Endothelial cell of umbilical vein (primary cell): ENCODE measurements around the gene ZNF174. TPM values are rescaled to one million over a fixed set of nuclear protein-coding genes. Genes with fewer than 3 reads are reported as not detected.

ENCODE experiments used
- BruUV-seq: library from RNA; stranded (reverse); fragments of 400-500 nt; replicated peaks from 2 replicates; lab custom pipeline; 2021; lab: Mats Ljungman, UMichigan
- CTCF ChIA-PET: fragments of 300-600, 350-600 bp; sonication (Branson Sonifier 250); formaldehyde crosslinking; loops from one replicate; lab custom pipeline; 2021; ENCODE audit warnings: antibody characterized with exemption, inconsistent platforms; lab: Charles Lee
- POLR2A ChIA-PET: fragments of 300-600, 350-600 bp; sonication (Branson Sonifier 250); formaldehyde crosslinking; loops from one replicate; lab custom pipeline; 2021; ENCODE audit warnings: antibody characterized with exemption, inconsistent platforms; lab: Charles Lee
- DNase-seq: peaks from one replicate; pipeline ENCODE4 v3.0.0-alpha.2; 2011; ENCODE audit warnings: low read depth, low spot score
- FAIRE-seq: peaks from 2 replicates; lab custom pipeline; 2011; peaks lifted over from hg19 to GRCh38; lab: Jason Lieb, UNC
- H2AFZ ChIP-seq: 2 replicates; pipeline ENCODE4 v1.6.0; 2012; ENCODE audit warnings: low read depth, low read length, control low read depth, inconsistent platforms
- H3K27ac ChIP-seq: 2 replicates; pipeline ENCODE4 v1.5.1; 2011; ENCODE audit warnings: low read depth, mild to moderate bottlenecking, control low read depth, low read length, moderate library complexity; ENCODE audit not compliant: insufficient read depth
- H3K27me3 ChIP-seq, 2 experiments: 2 replicates each; pipeline versions ENCODE4 v1.6.0 to v1.6.1; 2011; ENCODE audit warnings: low read length in 2 of 2, mixed read lengths in 1 of 2; ENCODE audit not compliant: control insufficient read depth in 2 of 2, insufficient read depth in 2 of 2
- H3K36me3 ChIP-seq, 2 experiments: 2 replicates in 1 of 2; 3 replicates in 1 of 2; pipeline ENCODE4 v1.5.1; 2011; ENCODE audit warnings: low read length in 2 of 2, mild to moderate bottlenecking in 1 of 2, moderate library complexity in 1 of 2; ENCODE audit not compliant: control insufficient read depth in 2 of 2, insufficient read depth in 2 of 2; ENCODE audit errors: extremely low read depth in 1 of 2
- H3K4me1 ChIP-seq: 3 replicates; pipeline ENCODE4 v1.5.1; 2011; ENCODE audit warnings: mild to moderate bottlenecking, low read length; ENCODE audit not compliant: control insufficient read depth, insufficient read depth; ENCODE audit errors: extremely low read depth
- H3K4me2 ChIP-seq: 2 replicates; pipeline ENCODE4 v1.6.1; 2011; ENCODE audit warnings: low read length, control low read depth, mixed read lengths; ENCODE audit not compliant: insufficient read depth
- H3K4me3 ChIP-seq, 3 experiments: fragments of 200-600 bp in 1 of 3; sonication (generic), shearing (Covaris generic) in 1 of 3; replicated peaks in 1 of 3; 2 replicates each; pipeline ENCODE4 v1.5.1; 2011 to 2016; ENCODE audit warnings: control low read depth in 3 of 3, low read length in 3 of 3, mild to moderate bottlenecking in 2 of 3, inconsistent platforms in 1 of 3, low read depth in 1 of 3, moderate library complexity in 1 of 3; ENCODE audit not compliant: insufficient read depth in 1 of 3
- H3K79me2 ChIP-seq: 2 replicates; pipeline ENCODE4 v1.6.0; 2012; ENCODE audit warnings: low read length, inconsistent platforms; ENCODE audit not compliant: control insufficient read depth, insufficient read depth
- H3K9ac ChIP-seq: replicated peaks from 2 replicates; pipeline ENCODE3; 2011; ENCODE audit warnings: low read length, control low read depth; ENCODE audit not compliant: insufficient read depth; ENCODE audit errors: extremely low read depth
- H3K9me1 ChIP-seq: replicated peaks from 3 replicates; pipeline ENCODE4 v1.6.0; 2011; ENCODE audit warnings: mild to moderate bottlenecking, low read length; ENCODE audit not compliant: control insufficient read depth, insufficient read depth; ENCODE audit errors: extremely low read depth
- H3K9me3 ChIP-seq: replicated peaks from 2 replicates; pipeline ENCODE4 v1.5.1; 2012; ENCODE audit warnings: low read length, inconsistent platforms; ENCODE audit not compliant: control insufficient read depth, insufficient read depth
- H4K20me1 ChIP-seq: replicated peaks from 2 replicates; pipeline ENCODE3; 2011; ENCODE audit warnings: mild to moderate bottlenecking, low read length; ENCODE audit not compliant: control insufficient read depth, insufficient read depth; ENCODE audit errors: extremely low read depth
- EZH2 ChIP-seq: IDR thresholded peaks from 2 replicates; pipeline ENCODE4 v1.6.1; 2012; ENCODE audit warnings: borderline replicate concordance, low read depth, mild to moderate bottlenecking, moderate library complexity, low read length, inconsistent platforms; ENCODE audit not compliant: severe bottlenecking
- FOS ChIP-seq: IDR thresholded peaks from 2 replicates; pipeline ENCODE4 v1.6.1; 2011; ENCODE audit warnings: mild to moderate bottlenecking, low read length, moderate library complexity, borderline replicate concordance; ENCODE audit not compliant: insufficient read depth
- GATA2 ChIP-seq: IDR thresholded peaks from 2 replicates; pipeline ENCODE4 v1.7.0; 2011; ENCODE audit warnings: low read depth, mild to moderate bottlenecking, moderate library complexity, mixed read lengths, low read length; ENCODE audit not compliant: insufficient read length, insufficient read depth
- JUN ChIP-seq: IDR thresholded peaks from 2 replicates; pipeline ENCODE4 v1.6.1; 2011; ENCODE audit warnings: borderline replicate concordance, low read depth; ENCODE audit not compliant: insufficient read length, insufficient read depth
- MYC ChIP-seq: IDR thresholded peaks from one replicate; pipeline ENCODE4 v1.6.1; 2011; ENCODE audit warnings: mild to moderate bottlenecking, low read depth, low read length
- POLR2A ChIP-seq: IDR thresholded peaks from 2 replicates; pipeline ENCODE4 v1.6.1; 2012; ENCODE audit warnings: low read depth, mild to moderate bottlenecking, control low read depth, low read length
- POLR2AphosphoS5 ChIP-seq: IDR thresholded peaks from 2 replicates; pipeline ENCODE4 v1.6.1; 2012; ENCODE audit warnings: low read depth, mild to moderate bottlenecking, control low read depth, low read length, moderate library complexity; ENCODE audit not compliant: insufficient read depth
- dilution Hi-C: fragments of 300-500 bp; cut with MboI; formaldehyde crosslinking; loops from one replicate; pipeline ENCODE4 v1.15.0; 2019; ENCODE audit warnings: low sequenced_read_pairs; ENCODE audit not compliant: extremely low pct_ligation_motif_present
- intact Hi-C: fragments of 100-400 bp; cut with micrococcal nuclease; formaldehyde crosslinking; loops from one replicate; pipeline ENCODE4 v1.10.0; 2022
- polyA plus RNA-seq, 4 experiments: library from polyadenylated mRNA; depleted of rRNA in 3 of 4; stranded (reverse) in 3 of 4; unstranded in 1 of 4; fragments of >200 nt; gene quantifications; 2 replicates each; pipeline versions ENCODE4 v1.2.1 to v1.2.3, GENCODE V29; 2011 to 2012; ENCODE audit warnings: missing spikeins in 1 of 4
- total RNA-seq: library from RNA; stranded (reverse); gene quantifications from 2 replicates; pipeline ENCODE4 v1.2.3, GENCODE V29; 2021
- TF ChIP-seq, protein P1 (sequence below): IDR thresholded peaks from 2 replicates; pipeline ENCODE4 v1.6.1; 2011; ENCODE audit not compliant: insufficient read depth, insufficient read length
- TF ChIP-seq, protein P2 (sequence below), 2 donors: IDR thresholded peaks; 1 replicate in 1 of 2; 2 replicates in 1 of 2; pipeline ENCODE4 v1.5.1; 2011; ENCODE audit warnings: low read length in 2 of 2, mild to moderate bottlenecking in 2 of 2, moderate library complexity in 2 of 2, control low read depth in 1 of 2, inconsistent platforms in 1 of 2, low read depth in 1 of 2; ENCODE audit not compliant: insufficient read depth in 1 of 2; ENCODE audit errors: extremely low read depth in 1 of 2

The ZNF174 gene
- total and polyA plus RNA-seq, 2 donors (not counting 3 experiments of a cell fraction or from before 2014, with no cell fraction given) = 7.1 to 9.1 TPM

DNA sequence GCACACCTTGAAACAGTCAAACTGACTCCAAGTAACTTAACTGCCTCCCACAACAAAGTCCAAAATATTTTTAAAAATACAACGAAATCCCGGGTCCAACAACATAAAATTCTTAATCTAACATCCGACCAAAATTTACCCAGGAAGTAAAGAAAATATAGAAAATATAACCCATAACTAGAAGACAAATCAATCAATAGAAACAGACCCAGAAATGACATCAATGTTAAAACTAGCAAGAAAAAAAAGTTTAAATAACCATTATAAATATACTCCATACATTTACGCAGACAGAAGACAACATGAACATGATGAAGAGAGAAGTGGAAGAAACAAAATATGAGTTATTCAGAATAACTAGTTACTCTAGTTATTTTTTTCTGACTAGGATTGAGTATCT, 38.6 kb downstream of the ZNF174 start:
- H3K9ac ChIP-seq = no peak overlapping the region
- H3K4me1 ChIP-seq = peaks cover 2% of the 10 kb centered on the region
- POLR2A ChIA-PET = no interaction called here
- peaks cover 0 to 17% of the 10 kb centered on the region in 2 experiments for H3K27me3 ChIP-seq
- dilution Hi-C loops (no loop called here), intact Hi-C loops (no loop called here)
- no TSS peak for BruUV-seq
- no peak overlapping the region for H3K4me2 ChIP-seq
- H4K20me1 ChIP-seq = no peaks in the 10 kb centered on the region
- FAIRE-seq (no peak), DNase-seq (no peak)
- no peak overlapping the region for H2AFZ ChIP-seq
- no peaks in the 10 kb centered on the region for H3K9me3 ChIP-seq
- H3K9me1 ChIP-seq = no peaks in the 10 kb centered on the region
- peaks cover 7% of the 10 kb centered on the region for H3K79me2 ChIP-seq
- H3K4me3 ChIP-seq = no peak overlapping the region
- CTCF ChIA-PET = no interaction called here
- TF ChIP-seq POLR2AphosphoS5 (no peak), FOS (no peak), POLR2A (no peak), JUN (no peak), EZH2 (no peak), GATA2 (no peak), MYC (no peak)
- TF ChIP-seq, protein P1, sequence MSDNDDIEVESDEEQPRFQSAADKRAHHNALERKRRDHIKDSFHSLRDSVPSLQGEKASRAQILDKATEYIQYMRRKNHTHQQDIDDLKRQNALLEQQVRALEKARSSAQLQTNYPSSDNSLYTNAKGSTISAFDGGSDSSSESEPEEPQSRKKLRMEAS = no peak
- TF ChIP-seq, protein P2, sequence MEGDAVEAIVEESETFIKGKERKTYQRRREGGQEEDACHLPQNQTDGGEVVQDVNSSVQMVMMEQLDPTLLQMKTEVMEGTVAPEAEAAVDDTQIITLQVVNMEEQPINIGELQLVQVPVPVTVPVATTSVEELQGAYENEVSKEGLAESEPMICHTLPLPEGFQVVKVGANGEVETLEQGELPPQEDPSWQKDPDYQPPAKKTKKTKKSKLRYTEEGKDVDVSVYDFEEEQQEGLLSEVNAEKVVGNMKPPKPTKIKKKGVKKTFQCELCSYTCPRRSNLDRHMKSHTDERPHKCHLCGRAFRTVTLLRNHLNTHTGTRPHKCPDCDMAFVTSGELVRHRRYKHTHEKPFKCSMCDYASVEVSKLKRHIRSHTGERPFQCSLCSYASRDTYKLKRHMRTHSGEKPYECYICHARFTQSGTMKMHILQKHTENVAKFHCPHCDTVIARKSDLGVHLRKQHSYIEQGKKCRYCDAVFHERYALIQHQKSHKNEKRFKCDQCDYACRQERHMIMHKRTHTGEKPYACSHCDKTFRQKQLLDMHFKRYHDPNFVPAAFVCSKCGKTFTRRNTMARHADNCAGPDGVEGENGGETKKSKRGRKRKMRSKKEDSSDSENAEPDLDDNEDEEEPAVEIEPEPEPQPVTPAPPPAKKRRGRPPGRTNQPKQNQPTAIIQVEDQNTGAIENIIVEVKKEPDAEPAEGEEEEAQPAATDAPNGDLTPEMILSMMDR (IDR thresholded peaks at IDR 0.05; ENCODE audit: extremely low read depth in 1 of 2, insufficient read depth in 1 of 2, low read depth in 1 of 2, low read length in 2 of 2) = no peak
- no peak overlapping the region for H3K27ac ChIP-seq
- H3K36me3 ChIP-seq = peaks cover 0 to 3% of the 10 kb centered on the region in 2 experiments
